Measurements from ENCODE around the gene NHLRC2.
"Not testable (repeated sequence)": the region's sequence is repeated elsewhere in the genome, so short reads cannot be mapped to it uniquely, and the experiment has no call there.

Gene NHLRC2, protein sequence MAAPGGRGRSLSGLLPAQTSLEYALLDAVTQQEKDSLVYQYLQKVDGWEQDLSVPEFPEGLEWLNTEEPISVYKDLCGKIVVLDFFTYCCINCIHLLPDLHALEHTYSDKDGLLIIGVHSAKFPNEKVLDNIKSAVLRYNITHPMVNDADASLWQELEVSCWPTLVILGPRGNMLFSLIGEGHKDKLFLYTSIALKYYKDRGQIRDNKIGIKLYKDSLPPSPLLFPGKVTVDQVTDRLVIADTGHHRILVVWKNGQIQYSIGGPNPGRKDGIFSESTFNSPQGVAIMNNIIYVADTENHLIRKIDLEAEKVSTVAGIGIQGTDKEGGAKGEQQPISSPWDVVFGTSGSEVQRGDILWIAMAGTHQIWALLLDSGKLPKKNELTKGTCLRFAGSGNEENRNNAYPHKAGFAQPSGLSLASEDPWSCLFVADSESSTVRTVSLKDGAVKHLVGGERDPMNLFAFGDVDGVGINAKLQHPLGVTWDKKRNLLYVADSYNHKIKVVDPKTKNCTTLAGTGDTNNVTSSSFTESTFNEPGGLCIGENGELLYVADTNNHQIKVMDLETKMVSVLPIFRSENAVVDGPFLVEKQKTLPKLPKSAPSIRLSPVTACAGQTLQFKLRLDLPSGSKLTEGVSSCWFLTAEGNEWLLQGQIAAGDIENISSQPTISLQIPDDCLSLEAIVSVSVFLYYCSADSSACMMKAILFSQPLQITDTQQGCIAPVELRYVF

DNA sequence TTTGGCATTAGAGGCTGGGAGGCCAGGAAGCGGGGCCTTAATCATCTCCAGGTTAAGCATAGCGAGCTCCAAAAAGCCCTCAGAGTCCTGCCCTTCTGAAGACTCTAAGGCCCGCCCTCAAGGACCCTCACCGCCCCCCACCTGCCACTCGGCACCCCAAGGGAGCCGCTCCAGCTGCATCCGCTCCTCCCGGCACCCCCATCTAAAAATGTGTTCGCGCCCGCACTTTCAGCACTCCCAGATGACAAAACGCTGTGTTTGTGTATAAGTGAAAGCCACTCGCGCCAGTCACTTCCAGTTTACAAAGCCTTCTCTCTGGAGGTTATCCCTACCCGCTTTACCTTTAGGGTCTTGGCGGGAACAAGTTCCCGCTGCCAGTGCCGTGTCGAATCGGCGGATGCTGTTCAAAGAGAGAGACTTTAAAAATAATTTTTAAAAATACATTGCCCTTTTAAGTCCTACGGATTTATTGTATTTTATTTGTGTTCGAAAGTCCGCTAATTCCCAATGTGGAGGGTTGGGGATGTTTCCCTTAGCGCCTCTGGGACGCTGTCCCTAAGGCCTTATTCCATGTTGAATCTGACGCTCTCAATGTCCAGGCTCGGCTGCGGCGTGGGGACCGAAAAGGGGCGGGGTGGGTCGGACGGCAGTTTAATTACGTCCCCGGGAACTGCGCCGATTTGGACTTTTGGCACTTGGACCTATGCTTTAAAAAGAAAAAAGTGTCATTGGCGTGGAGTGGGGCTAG is at the start of gene NHLRC2, which contains the start of gene DCLRE1A:
TSS of gene NHLRC2 (plus strand) at position 649 of the 748 bp plus-strand sequence. CDS start 212 bp downstream, outside the sequence.
TSS of gene DCLRE1A (minus strand) at position 70 of the 748 bp plus-strand sequence. CDS start 900 bp downstream, outside the sequence.
- peak; percentile 36 for DNase-seq

DNA sequence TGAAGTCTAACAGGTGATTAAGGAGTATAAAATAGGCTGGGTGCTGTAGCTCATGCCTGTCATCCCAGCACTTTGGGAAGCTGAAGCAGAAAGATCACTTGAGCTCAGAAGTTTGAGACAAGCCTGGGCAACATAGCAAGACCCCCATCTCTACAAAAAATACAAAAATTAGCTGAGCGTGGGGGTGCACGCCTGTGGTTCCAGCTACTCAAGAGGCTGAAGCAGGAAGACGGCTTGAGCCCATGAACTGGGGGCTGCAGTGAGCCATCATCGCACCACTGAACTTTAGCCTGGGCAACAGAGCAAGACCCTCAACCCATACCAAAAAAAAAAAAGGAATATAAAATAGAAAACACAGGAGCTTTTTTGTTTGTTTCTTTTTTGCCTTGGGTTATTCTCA is 48.0 kb upstream of the NHLRC2 start:
- DNase-seq = no peak

DNA sequence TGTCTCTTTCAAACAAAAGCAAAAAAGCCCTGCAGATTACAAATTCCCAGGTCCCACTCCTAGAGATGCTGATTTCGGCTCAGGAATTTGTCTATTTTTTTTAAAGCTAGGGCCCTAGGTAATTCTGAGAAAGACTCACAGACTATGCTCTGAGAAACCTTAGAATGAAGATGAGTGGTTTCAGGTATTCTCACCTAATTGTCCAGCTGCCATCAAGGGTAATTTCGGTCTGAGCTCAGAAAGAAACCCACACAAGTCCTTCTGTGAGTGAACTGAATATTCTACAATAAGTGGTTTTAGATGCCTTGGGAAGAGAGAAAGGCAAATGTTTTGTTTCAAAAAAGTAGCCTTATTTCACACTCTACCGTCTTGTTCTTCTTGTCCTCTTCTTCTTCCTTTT is 46.3 kb upstream of the NHLRC2 start:
- DNase-seq = no peak

DNA sequence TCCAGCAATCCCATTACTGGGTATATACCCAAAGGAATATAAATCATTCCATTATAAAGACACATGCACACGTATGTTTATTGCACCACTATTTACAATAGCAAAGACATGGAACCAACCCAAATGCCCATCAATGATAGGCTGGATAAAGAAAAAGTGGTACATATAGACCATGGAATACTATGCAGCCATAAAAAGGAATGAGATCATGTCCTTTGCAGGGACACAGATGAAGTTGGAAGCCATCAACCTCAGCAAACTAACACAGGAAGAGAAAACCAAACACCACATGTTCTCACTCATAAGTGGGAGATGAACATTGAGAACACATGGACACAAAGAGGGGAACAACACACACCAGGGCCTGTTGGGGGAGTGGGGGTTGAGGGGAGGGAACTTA is 39.8 kb upstream of the NHLRC2 start:
- not testable (repeated sequence) for DNase-seq

DNA sequence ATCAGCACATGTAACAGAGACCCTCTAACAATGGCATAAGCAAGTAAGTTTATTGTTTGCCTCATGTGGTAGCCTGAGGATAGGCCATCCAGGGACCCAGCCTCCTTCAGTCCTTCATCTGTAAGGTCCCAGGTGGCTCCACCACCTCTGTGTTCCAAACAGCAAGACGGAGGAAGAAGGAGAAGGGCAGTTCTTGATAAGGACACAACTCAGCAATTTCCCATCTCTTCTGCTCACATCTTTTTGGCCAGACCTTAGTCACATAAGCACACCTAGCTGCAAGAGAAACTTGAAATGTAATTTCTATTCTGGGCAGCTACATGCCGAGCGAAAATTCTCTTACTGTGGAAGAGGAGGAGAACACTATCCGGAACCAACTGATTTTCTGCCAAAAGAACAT is 34.5 kb upstream of the NHLRC2 start:
- DNase-seq = no peak

DNA sequence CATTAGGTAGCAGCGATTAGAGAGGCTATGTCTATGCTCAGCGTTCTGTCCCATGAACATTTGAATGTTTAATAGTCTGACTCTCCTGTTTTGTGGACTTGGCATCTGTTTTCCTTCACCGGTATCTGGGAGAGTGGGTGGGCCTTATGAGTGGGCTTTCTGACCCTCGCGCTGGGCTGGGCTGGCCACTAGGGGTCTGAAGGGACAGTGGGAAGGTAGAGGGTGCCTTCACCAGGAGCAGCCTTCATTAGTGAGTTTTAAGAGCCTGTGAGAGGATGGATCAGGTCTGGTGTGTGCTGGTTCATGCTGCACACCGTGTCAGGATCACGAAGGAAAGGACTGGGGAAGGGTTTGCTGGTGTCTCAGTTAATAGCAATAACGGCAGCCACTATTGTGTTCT is 34.0 kb upstream of the NHLRC2 start:
- no peak for DNase-seq

DNA sequence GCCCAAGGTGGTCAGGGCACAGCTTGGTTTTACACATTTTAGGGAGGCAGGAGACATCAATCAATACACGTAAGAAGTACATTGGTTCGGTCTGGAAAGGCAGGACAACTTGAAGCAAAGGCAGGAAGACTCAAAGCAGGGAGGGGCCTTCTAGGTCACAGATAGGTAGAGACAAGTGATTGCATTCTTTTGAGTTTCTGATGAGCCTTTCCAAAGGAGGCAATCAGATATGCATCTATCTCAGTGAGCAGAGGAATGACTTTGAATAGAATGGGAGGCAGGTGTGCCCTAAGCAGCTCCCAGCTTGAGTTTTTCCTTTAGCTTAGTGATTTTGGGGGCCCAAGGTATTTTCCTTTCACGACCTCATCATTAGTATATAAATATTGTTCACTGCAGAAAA is 33.2 kb upstream of the NHLRC2 start:
- DNase-seq = not testable (repeated sequence)

DNA sequence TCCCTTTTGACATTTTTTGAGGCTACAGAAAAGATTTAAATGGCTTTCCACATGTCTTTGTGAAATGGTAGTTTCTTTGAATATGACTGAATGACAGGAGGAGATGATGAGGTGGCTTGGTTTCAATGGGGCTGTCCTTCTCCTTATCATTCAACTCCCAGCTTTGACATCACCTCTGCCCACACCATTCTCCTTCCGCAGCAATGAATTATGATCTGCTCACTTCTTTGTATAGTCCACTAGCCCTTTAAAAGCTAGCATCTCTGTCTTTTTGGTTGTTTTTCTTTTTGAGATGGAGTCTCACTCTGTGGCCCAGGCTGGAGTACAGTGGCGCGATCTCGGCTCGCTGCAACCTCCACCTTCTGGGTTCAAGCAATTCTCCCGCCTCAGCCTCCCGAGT is 32.3 kb upstream of the NHLRC2 start:
- no peak for DNase-seq

DNA sequence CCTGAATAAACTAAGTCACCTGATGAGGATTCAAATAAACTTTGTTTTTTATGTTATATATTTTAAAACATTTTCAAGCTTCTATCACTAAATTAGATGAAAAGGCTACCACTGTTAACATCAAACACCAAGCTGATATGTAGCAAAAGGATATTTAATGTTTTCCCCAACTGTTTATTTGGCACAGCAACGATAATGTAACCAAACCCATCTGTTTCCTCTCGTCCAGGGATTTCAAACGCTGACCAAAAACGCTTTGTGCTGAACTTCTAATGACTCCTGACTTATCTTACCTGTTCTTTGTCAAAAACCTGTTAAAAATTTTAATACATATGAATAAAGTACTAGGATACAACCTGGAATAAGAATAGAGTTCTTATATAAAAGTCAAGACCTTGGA is 31.1 kb upstream of the NHLRC2 start:
- DNase-seq = no peak

DNA sequence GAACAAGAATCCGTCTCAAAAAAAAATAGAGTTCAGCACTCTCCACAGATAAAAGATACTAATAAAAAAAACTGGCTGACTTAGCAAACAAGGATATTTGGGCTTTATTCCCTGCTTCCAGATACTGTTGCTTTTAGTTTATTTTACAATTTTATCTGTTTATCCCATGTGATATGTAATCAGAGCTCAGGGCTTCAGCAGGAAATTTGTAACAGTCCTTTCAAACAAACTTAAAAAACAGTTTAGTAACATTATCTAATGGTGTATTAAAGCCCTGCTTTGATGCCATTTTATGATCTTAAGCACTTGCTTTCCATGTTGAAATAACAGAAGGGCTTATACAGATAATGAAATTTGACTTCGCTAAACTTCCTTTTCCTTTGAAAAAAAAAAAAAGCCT is 28.7 kb upstream of the NHLRC2 start:
- DNase-seq = no peak

DNA sequence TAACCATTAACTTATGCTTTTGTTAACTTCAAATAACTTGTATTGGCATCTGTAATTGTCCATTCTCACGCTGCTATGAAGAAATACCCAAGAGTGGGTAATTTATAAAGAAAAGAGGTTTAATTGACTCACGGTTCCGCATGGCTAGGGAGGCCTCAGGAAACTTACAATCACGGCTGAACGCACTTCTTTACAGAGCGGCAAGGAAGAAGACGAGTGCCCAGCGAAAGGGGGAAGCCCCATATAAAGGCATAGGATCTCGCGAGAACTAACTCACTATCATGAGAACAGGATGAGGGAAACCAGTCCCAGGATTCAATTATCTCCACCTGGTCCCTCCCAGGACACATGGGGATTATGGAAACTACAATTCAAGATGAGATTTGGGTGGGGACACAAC is 25.9 kb upstream of the NHLRC2 start:
- DNase-seq = not testable (repeated sequence)

DNA sequence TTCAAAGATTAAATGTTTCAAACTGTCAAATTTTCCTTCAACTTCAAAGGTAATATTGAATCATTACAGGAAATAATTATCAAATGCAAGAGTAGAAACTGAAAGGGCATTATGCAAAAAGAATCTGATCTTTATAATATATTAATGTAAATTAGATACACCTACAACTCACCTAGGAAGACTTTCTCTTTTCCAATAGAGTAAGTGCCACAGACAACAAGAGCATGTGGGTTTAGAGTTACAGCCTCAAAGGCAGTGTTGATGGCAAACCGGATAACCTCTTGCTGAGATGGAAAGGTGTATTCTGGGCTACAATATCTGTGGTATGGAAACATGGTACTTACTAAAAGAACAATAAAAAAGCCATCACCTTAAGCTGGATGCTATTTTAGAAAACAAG is 12.3 kb upstream of the NHLRC2 start:
- no peak for DNase-seq

DNA sequence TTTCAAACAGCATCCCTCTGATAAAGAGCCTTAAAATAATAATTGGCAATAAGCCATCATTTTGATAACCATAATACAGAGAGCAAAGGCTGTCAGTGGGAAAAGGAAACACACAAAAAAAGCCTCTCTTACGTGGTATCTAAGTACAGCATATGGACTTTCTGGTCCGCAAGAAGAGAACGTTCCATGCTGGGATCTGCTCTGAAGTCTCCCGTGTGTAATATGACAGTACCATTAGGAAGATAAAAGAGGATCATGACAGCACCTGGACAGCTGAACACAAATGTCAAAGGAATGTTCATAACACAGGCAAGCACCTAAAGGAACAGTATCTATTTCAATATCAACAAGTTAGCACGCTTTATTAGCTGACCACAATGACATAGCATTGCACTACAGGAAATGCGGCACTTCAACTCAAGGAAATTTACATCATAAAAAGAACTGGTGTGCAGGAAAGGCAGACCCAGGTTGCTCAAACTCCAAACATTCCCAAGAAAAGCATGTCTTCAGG is 10.4 kb upstream of the NHLRC2 start:
- peak; percentile 61 for DNase-seq

DNA sequence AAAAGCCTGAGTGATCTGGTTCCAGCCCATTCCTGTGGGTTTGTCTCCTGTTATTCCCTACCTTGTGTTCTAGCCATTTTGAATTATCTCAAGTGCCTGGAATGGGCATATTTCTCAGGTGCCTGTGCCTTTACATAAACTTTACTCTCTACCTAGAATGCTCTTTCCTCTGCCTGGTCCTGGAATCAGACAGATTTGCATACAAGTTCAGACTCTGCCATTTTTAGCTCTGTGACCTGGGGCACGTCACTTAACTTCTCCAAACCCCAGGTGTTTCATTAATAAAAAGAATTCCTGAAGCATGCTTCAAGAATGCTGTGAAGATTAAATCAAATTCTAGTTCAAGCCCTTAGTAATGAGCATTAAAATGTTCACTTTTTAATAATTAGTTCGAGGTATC is 8.4 kb upstream of the NHLRC2 start:
- no peak for DNase-seq

DNA sequence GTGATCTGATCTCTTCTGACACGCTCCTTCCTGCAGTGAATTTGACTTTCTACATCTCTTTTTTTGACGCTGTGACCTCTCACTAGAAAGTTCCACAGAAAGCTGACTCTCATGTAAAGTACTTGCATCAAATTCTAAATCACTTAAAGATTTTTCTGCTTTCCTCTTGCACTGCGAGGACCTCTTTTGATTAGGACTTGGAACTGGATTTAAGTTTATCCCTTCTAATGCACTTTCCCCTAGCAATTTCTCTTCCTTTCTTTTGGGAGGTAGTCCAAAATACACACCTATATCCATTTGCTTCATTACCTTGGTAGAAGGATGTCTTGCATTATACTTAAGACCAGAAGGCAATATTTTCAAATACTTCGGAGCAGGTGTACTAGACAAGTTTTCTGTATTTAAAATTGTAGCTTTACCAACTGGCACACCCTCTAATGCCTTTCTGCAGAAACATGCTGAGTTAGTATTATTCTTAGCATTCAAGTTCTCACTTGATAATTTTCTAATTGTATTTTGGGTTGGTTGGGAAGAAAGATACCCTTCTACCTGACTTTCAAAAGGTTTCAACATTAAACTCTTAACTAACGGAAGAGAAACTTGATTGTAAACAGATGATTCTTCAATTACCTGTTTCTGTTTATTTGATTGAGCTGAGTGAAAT is 5.2 kb upstream of the NHLRC2 start:
- DNase-seq = no peak

DNA sequence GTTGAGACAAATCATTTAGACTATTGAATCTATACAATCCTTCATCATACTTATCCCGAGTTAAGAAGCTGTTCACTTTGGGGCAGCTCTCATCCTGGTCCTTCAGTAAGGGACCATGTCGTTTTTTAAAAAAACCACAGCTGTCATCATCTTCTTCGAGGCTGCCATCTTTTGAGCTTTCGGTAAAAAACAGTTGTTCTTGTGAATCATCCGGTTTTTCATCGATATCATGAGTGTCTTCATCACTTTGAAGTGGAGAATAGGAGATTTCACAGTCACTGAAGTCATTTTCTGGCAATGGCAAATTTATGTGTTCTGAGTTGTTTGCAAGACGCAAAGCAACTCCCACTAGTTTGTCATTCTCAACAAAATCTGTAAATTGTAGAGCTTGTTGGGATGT is 4.5 kb upstream of the NHLRC2 start:
- no peak for DNase-seq

DNA sequence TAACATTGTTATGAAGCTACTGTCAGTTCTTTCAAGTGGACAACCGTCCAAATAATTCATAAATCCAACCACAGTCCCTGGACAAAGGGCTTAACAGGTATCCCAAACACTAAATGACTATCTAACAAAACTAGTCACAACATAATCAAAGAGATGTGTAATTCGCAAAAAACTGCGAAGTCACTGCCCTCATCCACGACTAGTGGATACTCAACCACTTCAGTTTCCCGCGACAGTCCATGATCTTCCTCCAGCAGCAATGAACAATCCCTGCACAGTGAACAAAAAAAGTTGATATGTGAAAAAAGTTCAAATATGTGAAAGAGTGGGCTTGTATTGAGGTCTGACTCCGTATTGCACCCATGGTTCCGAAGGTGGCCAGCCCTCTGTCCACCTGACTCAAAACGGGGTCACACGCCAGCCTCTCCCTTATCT is 866 bp upstream of the NHLRC2 start:
- no peak for DNase-seq

DNA sequence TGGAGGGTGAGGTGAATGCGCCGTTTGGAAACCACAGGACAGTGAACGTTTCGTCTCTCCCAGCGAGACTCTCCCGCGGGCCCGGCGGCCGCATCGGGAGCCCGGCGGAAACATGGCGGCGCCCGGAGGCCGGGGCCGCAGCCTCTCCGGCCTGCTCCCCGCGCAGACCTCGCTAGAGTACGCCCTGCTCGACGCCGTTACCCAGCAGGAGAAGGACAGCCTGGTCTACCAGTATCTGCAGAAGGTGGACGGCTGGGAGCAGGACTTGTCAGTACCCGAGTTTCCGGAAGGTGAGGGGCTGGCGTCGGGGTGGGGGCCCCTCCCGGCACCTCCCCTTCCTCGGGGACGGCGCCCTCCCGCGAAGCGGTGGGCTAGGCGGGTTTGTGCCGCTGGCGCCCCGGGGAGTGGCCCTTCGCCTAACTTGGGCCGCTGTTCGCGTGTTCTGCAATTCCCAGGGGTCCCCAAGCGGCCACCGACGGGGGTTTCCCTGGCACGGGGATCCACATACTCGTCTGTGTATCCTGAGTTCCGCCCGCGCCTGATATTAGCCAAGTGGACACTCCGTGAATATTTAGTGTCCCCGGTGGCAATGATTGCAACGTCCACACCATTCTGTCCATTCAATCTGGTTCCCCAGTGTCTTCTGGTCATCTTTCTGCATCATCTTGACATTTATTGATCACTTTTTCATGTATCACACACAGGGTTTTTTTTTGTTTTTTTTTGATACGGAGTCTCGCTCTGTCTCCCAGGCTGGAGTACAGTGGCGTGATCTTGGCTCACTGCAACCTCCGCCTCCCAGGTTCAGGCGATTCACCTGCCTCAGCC is 514 bp downstream of the NHLRC2 start:
- no peak for DNase-seq

DNA sequence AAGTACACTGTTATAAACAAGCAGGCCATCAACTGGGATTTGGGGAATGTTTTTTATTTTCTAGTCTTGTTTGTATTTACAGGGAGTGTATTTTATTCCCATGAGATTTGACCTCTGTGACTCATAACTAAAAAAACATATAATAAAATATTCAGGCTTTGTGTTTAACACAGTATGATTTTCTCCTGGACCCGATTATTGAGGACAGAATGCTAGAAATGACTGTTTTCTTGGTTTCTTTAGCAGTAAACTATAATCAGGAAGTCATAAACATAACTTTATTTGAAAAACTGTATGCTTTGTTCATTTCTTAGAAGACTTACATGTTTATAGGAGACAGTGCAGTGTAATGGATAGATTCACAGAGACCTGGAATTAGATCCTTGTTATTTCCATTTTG is 2.1 kb downstream of the NHLRC2 start:
- DNase-seq = no peak

DNA sequence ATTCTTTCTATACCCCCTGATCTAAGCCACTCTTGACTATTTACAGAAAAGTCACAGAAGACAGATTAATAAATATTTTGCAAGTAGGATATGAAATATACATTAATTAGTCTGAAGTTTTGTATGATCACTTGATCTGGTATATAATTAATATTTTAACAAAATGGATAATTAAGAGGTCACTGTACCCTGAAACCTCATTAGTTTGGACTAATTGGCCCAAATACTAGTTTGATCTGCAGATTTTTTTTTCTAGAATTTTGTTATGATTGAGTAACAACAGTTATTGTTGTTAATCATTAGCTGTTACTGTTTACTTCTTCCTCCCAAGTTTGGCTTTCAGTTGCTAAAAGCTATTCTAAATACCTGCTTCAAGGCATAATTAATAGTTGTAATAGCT is 2.7 kb downstream of the NHLRC2 start:
- DNase-seq = no peak

DNA sequence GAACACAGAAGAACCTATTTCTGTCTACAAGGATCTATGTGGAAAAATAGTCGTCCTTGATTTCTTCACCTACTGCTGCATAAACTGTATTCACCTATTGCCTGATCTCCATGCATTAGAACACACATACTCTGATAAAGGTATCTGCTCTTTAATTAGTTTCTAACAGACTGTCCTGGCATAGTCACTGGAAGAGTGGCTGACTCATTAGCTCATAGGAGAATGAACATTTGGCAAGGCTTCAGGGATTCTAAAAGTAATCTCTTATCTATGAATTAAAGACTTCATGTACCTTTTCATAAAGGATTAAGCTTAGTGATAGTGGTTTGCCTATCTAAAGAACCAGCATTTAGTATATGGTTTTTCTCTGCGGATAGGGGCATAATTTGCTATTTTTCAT is 4.1 kb downstream of the NHLRC2 start:
- DNase-seq = no peak

DNA sequence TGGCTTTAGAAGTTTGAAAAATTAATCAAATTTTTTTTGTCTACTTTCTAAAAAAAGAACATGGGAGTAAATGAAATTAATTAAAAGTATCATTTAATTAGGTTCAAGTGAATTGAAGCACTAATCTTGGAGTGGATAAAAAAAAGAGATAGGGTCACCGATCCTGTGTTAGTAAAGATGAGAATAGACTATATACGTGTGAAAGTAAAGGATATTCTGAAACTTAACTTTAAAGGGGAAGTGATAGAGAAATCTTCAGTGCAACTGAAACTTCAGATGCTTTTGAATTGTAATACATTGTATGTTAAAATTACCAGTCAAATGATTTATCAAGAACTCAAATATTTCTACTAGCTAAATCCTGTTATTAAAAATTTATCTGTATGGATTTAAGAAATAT is 4.8 kb downstream of the NHLRC2 start:
- no peak for DNase-seq
